Fibroblast of villous mesenchyme (primary cell): ENCODE results near the gene ENTHD1. TPM values are rescaled to one million over a fixed set of nuclear protein-coding genes. Genes with fewer than 3 reads are reported as not detected.

Experiments
- DNase-seq: peaks from one replicate; pipeline ENCODE4 v3.0.0-alpha.2; 2010; ENCODE audit warnings: low read depth
- H3K4me3 ChIP-seq: 2 replicates; pipeline ENCODE4 v1.5.1; 2011; ENCODE audit warnings: low read depth, mild to moderate bottlenecking, low read length
- CTCF ChIP-seq: IDR thresholded peaks from 2 replicates; pipeline ENCODE4 v1.5.1; 2012; ENCODE audit warnings: low read depth, mild to moderate bottlenecking, low read length; ENCODE audit not compliant: insufficient read depth
- small RNA-seq: library from RNA; depleted of rRNA; stranded (forward); fragments of <200 nt; gene quantifications from one replicate; pipeline ENCODE3, GENCODE V24; 2012
- total RNA-seq: library from RNA; depleted of rRNA; stranded (reverse); fragments of >200 nt; gene quantifications from 2 replicates; pipeline ENCODE4 v1.2.3, GENCODE V29; 2012

ENTHD1 gene
- total RNA-seq, 1 donor = not detected

GRCh38 chr22:39699631-39700360, 193.8 kb downstream of the ENTHD1 start:
- no peak for TF ChIP-seq CTCF
- H3K4me3 ChIP-seq = no peak overlapping the region
- no peak for DNase-seq

- no peak for DNase-seq
- no peak for TF ChIP-seq CTCF
- no peak overlapping the region for H3K4me3 ChIP-seq
Observed at GRCh38 chr22:39697790-39698430, 195.7 kb downstream of the ENTHD1 start.

GRCh38 chr22:39693943-39694500, 199.5 kb downstream of the ENTHD1 start:
- TF ChIP-seq CTCF = no peak
- no peak for DNase-seq
- H3K4me3 ChIP-seq = no peak overlapping the region

Small RNA genes lying within 50 kb of the gene (small RNA-seq; reads per million reads assigned to genes)
- gene RN7SKP210 = not detected

Other genes with a start within 250 kb of the ENTHD1 start
- under 0.01 TPM in 2 replicates for gene GRAP2, start 7.3 kb upstream of the ENTHD1 start, total RNA-seq
- not detected in 2 replicates for gene TMA7B, start 66.6 kb upstream of the ENTHD1 start, total RNA-seq
- not detected in 2 replicates for gene FAM83F, start 101.2 kb upstream of the ENTHD1 start, total RNA-seq